ENCODE results near the gene CNTNAP5.

GRCh38 chr2:124514236-124514635 is 489.1 kb downstream of the CNTNAP5 start:
- TF ChIP-seq, protein P1, sequence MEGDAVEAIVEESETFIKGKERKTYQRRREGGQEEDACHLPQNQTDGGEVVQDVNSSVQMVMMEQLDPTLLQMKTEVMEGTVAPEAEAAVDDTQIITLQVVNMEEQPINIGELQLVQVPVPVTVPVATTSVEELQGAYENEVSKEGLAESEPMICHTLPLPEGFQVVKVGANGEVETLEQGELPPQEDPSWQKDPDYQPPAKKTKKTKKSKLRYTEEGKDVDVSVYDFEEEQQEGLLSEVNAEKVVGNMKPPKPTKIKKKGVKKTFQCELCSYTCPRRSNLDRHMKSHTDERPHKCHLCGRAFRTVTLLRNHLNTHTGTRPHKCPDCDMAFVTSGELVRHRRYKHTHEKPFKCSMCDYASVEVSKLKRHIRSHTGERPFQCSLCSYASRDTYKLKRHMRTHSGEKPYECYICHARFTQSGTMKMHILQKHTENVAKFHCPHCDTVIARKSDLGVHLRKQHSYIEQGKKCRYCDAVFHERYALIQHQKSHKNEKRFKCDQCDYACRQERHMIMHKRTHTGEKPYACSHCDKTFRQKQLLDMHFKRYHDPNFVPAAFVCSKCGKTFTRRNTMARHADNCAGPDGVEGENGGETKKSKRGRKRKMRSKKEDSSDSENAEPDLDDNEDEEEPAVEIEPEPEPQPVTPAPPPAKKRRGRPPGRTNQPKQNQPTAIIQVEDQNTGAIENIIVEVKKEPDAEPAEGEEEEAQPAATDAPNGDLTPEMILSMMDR (conservative IDR thresholded peaks at IDR 0.05; ENCODE audit: low read length): no peak
- no peak for TF ChIP-seq EZH2phosphoT487 (IDR thresholded peaks at IDR 0.05; ENCODE audit: borderline replicate concordance)
